Superior temporal gyrus (tissue), 1 donor: ENCODE measurements around the gene TXLNB.
"Not testable (repeated sequence)": the region's sequence is repeated elsewhere in the genome, so short reads cannot be mapped to it uniquely, and the experiment has no call there.

Experiments used
- DNase-seq: peaks from one replicate; pipeline ENCODE4 v3.0.0-alpha.2; 2016; ENCODE audit errors: extremely low spot score

Gene TXLNB

GRCh38 chr6:139235661-139236060 lies 56.1 kb downstream of the TXLNB start:
- no peak for DNase-seq

- not testable (repeated sequence) for DNase-seq
These were observed 57.6 kb downstream of the TXLNB start for GRCh38 chr6:139234193-139234592.

DNA sequence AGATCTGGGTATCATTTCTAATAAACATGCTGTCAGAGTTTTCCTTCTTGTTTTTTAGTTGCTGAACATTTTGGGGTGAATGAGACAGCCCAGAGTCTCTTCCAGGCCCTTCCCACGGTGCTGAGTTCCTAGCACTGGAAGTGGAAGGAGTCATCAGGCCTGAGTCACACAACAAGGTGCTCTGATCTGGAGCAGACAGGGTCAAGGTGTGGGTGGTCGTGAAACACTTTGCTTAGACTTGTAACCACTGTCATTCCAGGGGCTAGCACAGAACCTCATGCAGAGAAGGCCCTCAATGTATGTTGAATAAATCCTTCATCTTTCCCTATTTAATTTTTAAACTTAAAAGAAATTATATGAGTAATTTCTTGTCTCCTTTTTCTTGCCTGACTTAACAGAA lies 60.6 kb downstream of the TXLNB start:
- DNase-seq, result no peak

DNA sequence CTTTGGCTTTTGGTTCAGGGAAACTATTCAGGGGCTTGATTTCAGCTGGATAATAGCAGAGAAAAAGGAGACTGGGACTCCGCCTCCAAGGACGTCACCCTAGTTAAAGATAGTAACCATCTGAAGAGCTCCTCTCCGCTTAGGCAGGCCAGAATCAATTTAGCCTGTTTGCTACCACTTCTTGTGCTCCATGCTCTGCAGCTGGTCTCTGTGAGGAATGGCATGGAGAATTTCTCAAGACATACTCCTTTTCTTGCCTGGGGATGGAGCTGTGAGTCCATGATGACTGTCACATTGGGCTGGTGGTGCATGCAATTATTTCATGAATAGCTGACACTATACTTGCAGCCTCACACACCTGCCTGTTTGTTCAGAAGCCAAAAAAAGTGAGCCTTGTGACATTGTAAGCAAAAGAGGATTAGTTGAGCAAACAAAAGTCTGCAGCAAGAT lies 61.4 kb downstream of the TXLNB start:
- DNase-seq, result no peak

DNA sequence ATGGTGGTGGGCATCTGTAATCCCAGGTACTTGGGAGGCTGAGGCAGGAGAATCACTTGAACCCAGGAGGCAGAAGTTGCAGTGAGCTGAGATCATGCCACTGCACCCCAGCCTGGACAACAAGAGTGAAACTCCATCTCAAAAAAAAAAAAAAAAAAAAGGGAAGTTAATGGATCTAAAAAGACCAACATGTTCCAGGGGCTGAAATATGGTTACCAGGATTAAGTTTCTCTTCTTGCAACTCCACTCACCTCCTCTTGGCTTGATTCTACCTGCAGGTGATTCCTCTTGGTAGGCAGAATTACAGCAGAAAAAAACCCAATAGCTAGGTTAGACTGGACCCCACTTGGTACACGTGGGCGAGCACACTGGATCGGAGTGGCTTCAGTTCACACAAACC lies 63.4 kb downstream of the TXLNB start:
- not testable (repeated sequence) for DNase-seq

DNA sequence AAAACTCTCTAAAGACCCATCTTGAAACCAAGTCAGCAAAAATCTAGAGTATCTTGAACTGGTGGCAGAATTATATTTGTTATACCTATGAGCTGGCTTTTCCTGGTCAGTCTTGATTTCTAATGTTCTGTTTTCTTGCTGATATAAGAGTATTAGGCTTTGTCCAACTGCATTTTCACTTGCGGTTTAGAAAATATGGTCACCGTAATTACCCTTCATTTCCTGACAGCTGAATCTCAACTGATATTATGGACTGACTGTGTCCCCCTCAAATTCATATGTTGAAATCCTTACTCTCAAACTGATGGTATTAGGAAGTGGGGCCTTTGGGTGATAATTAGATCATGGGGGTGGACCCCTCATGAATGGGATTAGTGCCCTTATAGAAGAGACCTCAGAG lies 72.1 kb downstream of the TXLNB start:
- DNase-seq, result no peak

GRCh38 chr6:139219271-139219729 lies 72.5 kb downstream of the TXLNB start:
- DNase-seq, result peak; percentile 88

DNA sequence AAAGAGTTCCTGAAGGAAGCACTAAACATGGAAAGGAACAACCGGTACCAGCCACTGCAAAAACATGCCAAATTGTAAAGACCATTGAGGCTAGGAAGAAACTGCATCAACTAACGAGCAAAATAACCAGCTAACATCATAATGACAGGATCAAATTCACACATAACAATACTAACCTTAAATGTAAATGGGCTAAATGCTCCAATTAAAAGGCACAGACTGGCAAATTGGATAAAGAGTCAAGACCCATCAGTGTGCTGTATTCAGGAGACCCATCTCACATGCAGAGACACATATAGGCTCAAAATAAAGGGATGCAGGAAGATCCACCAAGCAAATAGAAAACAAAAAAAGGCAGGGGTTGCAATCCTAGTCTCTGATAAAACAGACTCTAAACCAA lies 79.3 kb downstream of the TXLNB start:
- not testable (repeated sequence) for DNase-seq

- not testable (repeated sequence) for DNase-seq
These were observed 81.0 kb downstream of the TXLNB start for GRCh38 chr6:139210766-139211165.

- DNase-seq, result no peak
These were observed 86.0 kb downstream of the TXLNB start for GRCh38 chr6:139205843-139206242.

DNA sequence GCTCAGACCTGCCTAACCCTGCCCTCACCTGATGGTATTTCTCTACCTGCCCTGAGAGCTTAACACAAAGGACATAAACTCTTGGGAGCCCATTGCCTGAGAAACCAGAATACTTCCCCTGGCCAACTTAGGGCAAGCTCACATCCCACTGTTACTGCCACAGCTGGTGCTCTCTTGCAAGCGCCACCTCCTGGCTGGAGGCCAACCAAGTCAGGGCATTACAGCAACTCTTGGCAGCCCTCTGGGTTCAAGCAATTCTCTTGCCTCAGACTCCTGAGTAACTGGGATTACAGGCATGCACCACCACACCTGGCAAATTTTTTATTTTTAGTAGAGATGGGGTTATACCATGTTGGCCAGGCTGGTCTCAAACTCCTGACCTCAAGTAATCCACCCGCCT lies 86.8 kb downstream of the TXLNB start:
- DNase-seq, result no peak

- no peak for DNase-seq
These were observed 90.4 kb downstream of the TXLNB start for GRCh38 chr6:139201378-139201777.

DNA sequence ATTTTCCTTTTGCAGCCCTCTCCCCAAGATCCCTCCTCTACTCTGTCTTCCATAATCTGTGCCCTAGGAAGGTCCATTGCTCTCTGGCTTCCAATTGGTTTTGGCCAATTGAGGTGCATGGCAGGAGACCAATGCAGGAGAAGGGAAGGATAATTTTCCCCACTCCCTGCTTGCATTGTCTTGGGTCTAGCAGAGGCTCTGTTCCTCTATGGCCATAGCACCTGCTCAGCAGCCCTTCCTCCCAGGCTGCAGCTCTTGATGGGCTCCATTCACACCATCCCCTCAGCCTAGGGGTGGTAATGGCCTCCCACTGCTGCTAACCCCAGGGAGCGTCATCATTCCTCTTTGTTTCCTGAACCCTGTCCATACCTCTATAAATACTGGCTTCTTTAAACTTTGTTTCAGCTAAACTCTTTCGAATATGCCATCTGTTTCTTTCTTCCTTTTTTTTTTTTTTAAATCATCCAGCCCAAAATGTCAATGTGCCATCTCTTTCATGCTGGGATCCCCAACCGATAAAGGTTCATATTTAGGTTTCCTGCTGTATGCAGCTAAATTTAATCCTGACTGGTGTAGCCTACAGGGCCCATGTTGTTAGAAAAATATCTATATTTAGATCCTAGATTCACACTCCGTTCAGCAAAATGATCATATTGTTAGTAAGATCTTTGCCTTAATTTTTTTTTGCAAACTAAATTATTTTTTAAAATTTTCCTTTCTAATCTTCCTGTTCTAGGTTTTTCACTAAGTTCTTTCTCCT lies 93.1 kb downstream of the TXLNB start:
- DNase-seq, result no peak

DNA sequence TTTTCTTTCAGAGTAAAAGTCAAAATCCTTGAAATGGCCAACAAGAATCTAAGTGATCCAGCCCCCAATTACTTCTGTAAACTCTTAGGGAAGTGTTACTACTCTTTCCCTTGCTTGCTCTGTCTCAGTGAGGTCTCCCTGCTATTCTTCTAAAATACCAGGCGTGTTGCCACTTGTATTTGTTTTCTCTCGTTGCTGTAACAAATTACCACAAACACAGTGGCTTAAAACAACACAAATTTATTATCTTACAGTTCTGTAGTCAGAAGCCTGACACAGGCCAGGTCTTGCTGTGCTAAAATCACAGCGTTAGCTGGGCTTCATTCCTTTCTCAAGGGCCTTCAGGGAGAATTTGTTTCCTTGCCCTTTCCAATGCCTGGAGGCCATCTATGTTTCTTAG lies 97.1 kb downstream of the TXLNB start:
- no peak for DNase-seq
